ENCODE results near the gene SLC35F1. TPM values are rescaled to one million over a fixed set of nuclear protein-coding genes. Genes with fewer than 3 reads are reported as not detected.

The SLC35F1 gene
- total and polyA plus RNA-seq, 10 of the 15 experiments (the other 5 are each of a cell fraction or from before 2014, with no cell fraction given) = 0.01 TPM; not detected in 9

- intact Hi-C loops (cut with micrococcal nuclease; ENCODE audit: unreplicated experiment) = no loop called here
- Histone ChIP-seq H4K20me1 (ENCODE audit: control insufficient read depth, insufficient read depth) (no peaks in the 10 kb centered on the region), H3K4me1 (ENCODE audit: control insufficient read depth, insufficient read depth, low read length) (peaks cover 4% of the 10 kb centered on the region; the same call in 1 of the 2 replicates), H3K36me3 (ENCODE audit: control insufficient read depth in 2 of 2, insufficient read depth in 2 of 2, low read length in 1 of 2) (no peaks in the 10 kb centered on the region), H3K9me3 (replicated peaks; ENCODE audit: control insufficient read depth, insufficient read depth, low read length) (no peaks in the 10 kb centered on the region; the same call in 2 of the 3 replicates), H3K27me3 (replicated peaks in 1 of 2; ENCODE audit: control insufficient read depth in 2 of 2, insufficient read depth in 2 of 2, low read length in 1 of 2) (no peaks in the 10 kb centered on the region), H3K4me2 (ENCODE audit: control insufficient read depth, insufficient read depth) (no peak overlapping the region), H3K79me2 (ENCODE audit: control insufficient read depth, insufficient read depth, low read length) (no peaks in the 10 kb centered on the region), H3K4me3 (no peak overlapping the region), H3K27ac (ENCODE audit: control insufficient read depth, insufficient read depth) (no peak overlapping the region), H3K9ac (ENCODE audit: control insufficient read depth, insufficient read depth, low read length) (no peak overlapping the region), H2AFZ (ENCODE audit: control insufficient read depth, low read depth, low read length) (no peak overlapping the region)
- ChIA-PET RAD21 (ENCODE audit: unreplicated experiment) (no interaction called here), SMC1A (ENCODE audit: uncharacterized antibody, unreplicated experiment) (no interaction called here), POLR2A (no interaction called here), CTCF (no interaction called here)
- ATAC-seq = no peak
- no peak for FAIRE-seq
- in situ Hi-C loops (cut with MboI) = no loop called here
- DNase-seq (ENCODE audit: low read depth, low spot score) = no peak
- no TSS peak for BruUV-seq (replicated peaks)
- TF ChIP-seq SIX5 (IDR thresholded peaks at IDR 0.05; ENCODE audit: low read depth, low read length, severe bottlenecking) = no peak
- no peak for TF ChIP-seq BACH1 (IDR thresholded peaks at IDR 0.05; ENCODE audit: borderline replicate concordance)
- no peak for TF ChIP-seq CEBPB (IDR thresholded peaks at IDR 0.05; ENCODE audit: borderline replicate concordance in 1 of 2, low read depth in 2 of 2, low read length in 2 of 2)
- TF ChIP-seq YBX1 (IDR thresholded peaks at IDR 0.05) = no peak
- TF ChIP-seq ZBTB4 (CRISPR knock-in tag; IDR thresholded peaks at IDR 0.05) = no peak
- TF ChIP-seq E4F1 (IDR thresholded peaks at IDR 0.05; ENCODE audit: borderline replicate concordance, partially characterized antibody) = no peak
- no peak for TF ChIP-seq TCF7 (IDR thresholded peaks at IDR 0.05; ENCODE audit: borderline replicate concordance)
- TF ChIP-seq FOXM1 (IDR thresholded peaks at IDR 0.05; ENCODE audit: low read depth, low read length) = no peak
- TF ChIP-seq CEBPZ (IDR thresholded peaks at IDR 0.05; ENCODE audit: low read depth, low read length) = no peak
- no peak for TF ChIP-seq MTA2 (IDR thresholded peaks at IDR 0.05; ENCODE audit: low read depth)
- no peak for TF ChIP-seq FOXK2 (IDR thresholded peaks at IDR 0.05)
- TF ChIP-seq NR2C1 (IDR thresholded peaks at IDR 0.05) = no peak
- no peak for TF ChIP-seq TCF3 (IDR thresholded peaks at IDR 0.05; ENCODE audit: borderline replicate concordance, insufficient read depth, low read depth, low read length)
- no peak for TF ChIP-seq POLR2A (IDR thresholded peaks at IDR 0.05; ENCODE audit: low read depth, low read length)
- TF ChIP-seq DPF2 (IDR thresholded peaks at IDR 0.05) = no peak
- no peak for TF ChIP-seq MEF2A (IDR thresholded peaks at IDR 0.05; ENCODE audit: insufficient read depth, low read depth, low read length)
- TF ChIP-seq BMI1 (IDR thresholded peaks at IDR 0.05; ENCODE audit: borderline replicate concordance) = no peak
- TF ChIP-seq EP300 (IDR thresholded peaks at IDR 0.05; ENCODE audit: borderline replicate concordance in 1 of 2, control insufficient read depth in 1 of 2, low read depth in 2 of 2, low read length in 2 of 2) = no peak
Measured at GRCh38 chr6:118356686-118357085, 449.6 kb downstream of the SLC35F1 start.
